K562 (cell line): Measurements from ENCODE around the gene ZFP30. TPM values are rescaled to one million over a fixed set of nuclear protein-coding genes. Genes with fewer than 3 reads are reported as not detected.

Experiments used
- ATAC-seq: fragments of 200-7000 bp; cut with Tn5 transposase; 3 replicates; pipeline ENCODE4 v1.9.1; 2020; ENCODE audit warnings: moderate library complexity
- BruUV-seq: library from RNA; stranded (reverse); fragments of 400-500 nt; replicated peaks from 2 replicates; lab custom pipeline; 2021; lab: Mats Ljungman, UMichigan
- CTCF ChIA-PET: fragments of 300-600 bp; formaldehyde crosslinking; extraction: SDS; loops from one replicate; lab custom pipeline; 2021; ENCODE audit warnings: low intra/inter-chr PET ratio; lab: Yijun Ruan, JAX
- POLR2A ChIA-PET: fragments of 300-600, 350-650 bp; sonication (Branson Sonifier 250); formaldehyde crosslinking; extraction: SDS; loops from one replicate; lab custom pipeline; 2021; ENCODE audit warnings: antibody characterized with exemption, inconsistent platforms; lab: Yijun Ruan, JAX
- DNase-seq, 4 experiments: peaks; one replicate each; pipeline versions ENCODE4 v3.0.0 to v3.0.0-alpha.2; 2011 to 2018; ENCODE audit warnings: low spot score in 3 of 4, mixed read lengths in 3 of 4; ENCODE audit errors: extremely low read depth in 1 of 4
- FAIRE-seq: peaks from 2 replicates; lab custom pipeline; 2011; peaks lifted over from hg19 to GRCh38; lab: Jason Lieb, UNC
- H2AFZ ChIP-seq: 2 replicates; pipeline ENCODE4 v1.6.0; 2011; ENCODE audit warnings: low read depth, low read length, control low read depth, inconsistent platforms
- H3K27ac ChIP-seq: fragments of 200-600 bp; 3 replicates; pipeline ENCODE4 v1.8.0; 2011; ENCODE audit warnings: low read depth, mild to moderate bottlenecking, control low read depth, inconsistent platforms, low read length, moderate library complexity, mixed read lengths; ENCODE audit errors: extremely low read depth
- H3K27me3 ChIP-seq, 2 experiments: fragments of 300-600 bp in 1 of 2; 2 replicates in 1 of 2; 3 replicates in 1 of 2; pipeline versions ENCODE4 v1.6.0 to v1.8.0; 2011; ENCODE audit warnings: inconsistent platforms in 2 of 2, low read length in 2 of 2, mild to moderate bottlenecking in 1 of 2, mixed read lengths in 1 of 2, moderate library complexity in 1 of 2; ENCODE audit not compliant: control insufficient read depth in 2 of 2, insufficient read depth in 2 of 2
- H3K36me3 ChIP-seq: fragments of 300-600 bp; 3 replicates; pipeline ENCODE4 v1.8.0; 2011; ENCODE audit warnings: mild to moderate bottlenecking, low read length, inconsistent platforms; ENCODE audit not compliant: control insufficient read depth, insufficient read depth
- H3K4me1 ChIP-seq, 2 experiments: fragments of 200-600 bp in 1 of 2; replicated peaks in 1 of 2; 2 replicates in 1 of 2; 3 replicates in 1 of 2; pipeline versions ENCODE4 v1.5.1 to v1.8.0; 2011; ENCODE audit warnings: inconsistent platforms in 2 of 2, low read length in 2 of 2, mild to moderate bottlenecking in 1 of 2, mixed read lengths in 1 of 2, moderate library complexity in 1 of 2; ENCODE audit not compliant: control insufficient read depth in 2 of 2, insufficient read depth in 2 of 2
- H3K4me2 ChIP-seq: 2 replicates; pipeline ENCODE4 v1.6.1; 2011; ENCODE audit warnings: low read length, control low read depth, inconsistent platforms, mixed read lengths; ENCODE audit not compliant: insufficient read depth
- H3K4me3 ChIP-seq: fragments of 200-600 bp; sonication (generic), shearing (Covaris generic); 2 replicates; pipeline ENCODE4 v1.5.1; 2016; ENCODE audit warnings: control low read depth, inconsistent platforms
- H3K79me2 ChIP-seq: fragments of 200-600 bp; 3 replicates; pipeline ENCODE4 v1.8.0; 2011; ENCODE audit warnings: low read length, inconsistent platforms; ENCODE audit not compliant: control insufficient read depth, insufficient read depth
- H3K9ac ChIP-seq, 2 experiments: 2 replicates each; pipeline versions ENCODE4 v1.6.0 to v1.6.1; 2011; ENCODE audit warnings: low read depth in 2 of 2, low read length in 2 of 2, control low read depth in 1 of 2, inconsistent platforms in 1 of 2, mild to moderate bottlenecking in 1 of 2, mixed read lengths in 1 of 2; ENCODE audit not compliant: insufficient read depth in 1 of 2
- H3K9me1 ChIP-seq: one replicate; pipeline ENCODE4 v1.6.0; 2011; ENCODE audit warnings: inconsistent platforms, mild to moderate bottlenecking, low read length, moderate library complexity; ENCODE audit not compliant: control insufficient read depth, insufficient read depth
- H3K9me3 ChIP-seq: replicated peaks from 2 replicates; pipeline ENCODE4 v1.5.1; 2011; ENCODE audit warnings: low read depth, low read length, inconsistent platforms; ENCODE audit not compliant: control insufficient read depth, insufficient read depth
- H4K20me1 ChIP-seq: replicated peaks from 2 replicates; pipeline ENCODE4 v1.6.1; 2011; ENCODE audit warnings: low read length, inconsistent platforms, mixed read lengths; ENCODE audit not compliant: control insufficient read depth, insufficient read depth
- FOXJ3 ChIP-seq: sonication (generic); formaldehyde crosslinking; IDR thresholded peaks from 2 replicates; pipeline ENCODE4 v1.4.0; 2020; ENCODE audit warnings: mild to moderate bottlenecking, missing genetic modification reagents
- HDAC3 ChIP-seq: fragments of 450-650 bp; IDR thresholded peaks from 2 replicates; pipeline ENCODE4 v1.6.1; 2018; ENCODE audit warnings: borderline replicate concordance, mild to moderate bottlenecking, moderate library complexity; ENCODE audit not compliant: partially characterized antibody
- HMG20B ChIP-seq: fragments of 250-450 bp; sonication (Bioruptor Pico); IDR thresholded peaks from 2 replicates; pipeline ENCODE4 v1.5.0; 2021; ENCODE audit warnings: mild to moderate bottlenecking
- SPI1 ChIP-seq: IDR thresholded peaks from 2 replicates; pipeline ENCODE4 v1.6.1; 2011; ENCODE audit warnings: low read depth, low read length, control low read depth, borderline replicate concordance
- TCFL5 ChIP-seq: fragments of 250-450 bp; sonication (Bioruptor Pico); conservative IDR thresholded peaks from 2 replicates; pipeline ENCODE4 v1.6.1; 2021; ENCODE audit warnings: mild to moderate bottlenecking, moderate library complexity, matching md5 sums
- ZSCAN32 ChIP-seq: fragments of 450-650 bp; formaldehyde crosslinking; IDR thresholded peaks from 2 replicates; pipeline ENCODE4 v1.4.0; 2020; ENCODE audit warnings: mild to moderate bottlenecking, moderate library complexity
- WGBS: fragments of 100-300 bp; shearing (Covaris generic); methylation state at CpG from one replicate; pipeline ENCODE4 v1.1.6; 2016; ENCODE audit warnings: low coverage, mixed read lengths; ENCODE audit not compliant: insufficient coverage; ENCODE audit errors: missing lambda C conversion rate; 5-methylcytosine and 5-hydroxymethylcytosine counted together
- in situ Hi-C: fragments of 300-500 bp; cut with MboI; formaldehyde crosslinking; loops from 4 replicates; pipeline ENCODE4 v1.15.0; 2018; ENCODE audit warnings: inconsistent platforms, mixed read lengths
- intact Hi-C: fragments of 100-400 bp; cut with micrococcal nuclease; formaldehyde crosslinking; loops from 2 replicates; pipeline ENCODE4 v1.14.2; 2022
- polyA plus RNA-seq, 8 experiments: library from polyadenylated mRNA; depleted of rRNA in 4 of 8; stranded (reverse) in 5 of 8; unstranded in 3 of 8; fragments of >200 nt; fragmentation: Nextera tagmentation in 2 of 8; fragmentation: Illumina TruSeq in 1 of 8; extraction: Ambion mirVana in 2 of 8; extraction: Trizol in 1 of 8; gene quantifications; 2 replicates each; pipeline versions ENCODE4 v1.2.1 to v1.2.3, GENCODE V29; 2011 to 2014; ENCODE audit warnings: inconsistent platforms in 1 of 8, missing spikeins in 1 of 8
- total RNA-seq, 7 experiments: library from RNA; depleted of rRNA in 6 of 7; stranded (reverse); fragments of >200 nt in 6 of 7; fragmentation: Illumina TruSeq in 2 of 7; extraction: Trizol in 2 of 7; gene quantifications; 2 replicates each; pipeline versions ENCODE4 v1.2.1 to v1.2.3, GENCODE V29; 2011 to 2021; ENCODE audit warnings: low replicate concordance in 1 of 7
- TF ChIP-seq, protein P1 (sequence below): fragments of 450-650 bp; formaldehyde crosslinking; IDR thresholded peaks from 2 replicates; pipeline ENCODE4 v1.4.0; 2020; ENCODE audit warnings: mild to moderate bottlenecking, moderate library complexity
- TF ChIP-seq, protein P2 (sequence below): fragments of 250-450 bp; sonication (Bioruptor Pico); IDR thresholded peaks from 2 replicates; pipeline ENCODE4 v1.5.0; 2021; ENCODE audit warnings: mild to moderate bottlenecking, moderate library complexity

Gene ZFP30
- total and polyA plus RNA-seq, 9 of the 15 experiments (the other 6 are each of a cell fraction or from before 2014, with no cell fraction given), result 1.1 to 11.3 (median 4.9) TPM

GRCh38 chr19:37695144-37695899 is 40.1 kb upstream of the ZFP30 start:
- H3K36me3 ChIP-seq, result peaks cover 4% of the 10 kb centered on the region; the same call in 2 of the 3 replicates
- ChIA-PET POLR2A (interaction anchor here (0.6 to 1.0 kb wide), 2 partner anchors 10 to 11 kb away, joined by 3 read pairs; no protein-coding TSS in a partner anchor), CTCF (no interaction called here)
- ATAC-seq, result no peak
- H3K9me1 ChIP-seq, result no peaks in the 10 kb centered on the region
- no peak overlapping the region for H3K4me3 ChIP-seq
- peaks cover 4 to 12% of the 10 kb centered on the region in 2 experiments; a peak in 4 of 5 replicates for H3K4me1 ChIP-seq
- H3K9me3 ChIP-seq, result peaks cover 1% of the 10 kb centered on the region; the same call in 1 of the 2 replicates
- in situ Hi-C loops (no loop called here), intact Hi-C loops (no loop called here)
- no peaks in the 10 kb centered on the region for H3K27me3 ChIP-seq
- no peaks in the 10 kb centered on the region for H3K79me2 ChIP-seq
- FAIRE-seq, result no peak
- H3K27ac ChIP-seq, result no peak overlapping the region
- WGBS, result 23% methylated on average over 2 of the region's 3 CpGs
- no TSS peak for BruUV-seq
- no peaks in the 10 kb centered on the region for H4K20me1 ChIP-seq
- H3K9ac ChIP-seq, result no peak overlapping the region
- no peak overlapping the region for H3K4me2 ChIP-seq
- H2AFZ ChIP-seq, result no peak overlapping the region
- DNase-seq, result no peak
- no peak for TF ChIP-seq SPI1
- TF ChIP-seq, protein P1, sequence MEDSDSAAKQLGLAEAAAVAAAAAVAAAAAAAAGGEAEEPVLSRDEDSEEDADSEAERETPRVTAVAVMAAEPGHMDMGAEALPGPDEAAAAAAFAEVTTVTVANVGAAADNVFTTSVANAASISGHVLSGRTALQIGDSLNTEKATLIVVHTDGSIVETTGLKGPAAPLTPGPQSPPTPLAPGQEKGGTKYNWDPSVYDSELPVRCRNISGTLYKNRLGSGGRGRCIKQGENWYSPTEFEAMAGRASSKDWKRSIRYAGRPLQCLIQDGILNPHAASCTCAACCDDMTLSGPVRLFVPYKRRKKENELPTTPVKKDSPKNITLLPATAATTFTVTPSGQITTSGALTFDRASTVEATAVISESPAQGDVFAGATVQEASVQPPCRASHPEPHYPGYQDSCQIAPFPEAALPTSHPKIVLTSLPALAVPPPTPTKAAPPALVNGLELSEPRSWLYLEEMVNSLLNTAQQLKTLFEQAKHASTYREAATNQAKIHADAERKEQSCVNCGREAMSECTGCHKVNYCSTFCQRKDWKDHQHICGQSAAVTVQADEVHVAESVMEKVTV (CRISPR knock-in tag), result no peak
- TF ChIP-seq HDAC3, result no peak
- no peak for TF ChIP-seq TCFL5 (CRISPR knock-in tag)
- no peak for TF ChIP-seq HMG20B
- TF ChIP-seq FOXJ3 (CRISPR knock-in tag), result no peak
- TF ChIP-seq, protein P2, sequence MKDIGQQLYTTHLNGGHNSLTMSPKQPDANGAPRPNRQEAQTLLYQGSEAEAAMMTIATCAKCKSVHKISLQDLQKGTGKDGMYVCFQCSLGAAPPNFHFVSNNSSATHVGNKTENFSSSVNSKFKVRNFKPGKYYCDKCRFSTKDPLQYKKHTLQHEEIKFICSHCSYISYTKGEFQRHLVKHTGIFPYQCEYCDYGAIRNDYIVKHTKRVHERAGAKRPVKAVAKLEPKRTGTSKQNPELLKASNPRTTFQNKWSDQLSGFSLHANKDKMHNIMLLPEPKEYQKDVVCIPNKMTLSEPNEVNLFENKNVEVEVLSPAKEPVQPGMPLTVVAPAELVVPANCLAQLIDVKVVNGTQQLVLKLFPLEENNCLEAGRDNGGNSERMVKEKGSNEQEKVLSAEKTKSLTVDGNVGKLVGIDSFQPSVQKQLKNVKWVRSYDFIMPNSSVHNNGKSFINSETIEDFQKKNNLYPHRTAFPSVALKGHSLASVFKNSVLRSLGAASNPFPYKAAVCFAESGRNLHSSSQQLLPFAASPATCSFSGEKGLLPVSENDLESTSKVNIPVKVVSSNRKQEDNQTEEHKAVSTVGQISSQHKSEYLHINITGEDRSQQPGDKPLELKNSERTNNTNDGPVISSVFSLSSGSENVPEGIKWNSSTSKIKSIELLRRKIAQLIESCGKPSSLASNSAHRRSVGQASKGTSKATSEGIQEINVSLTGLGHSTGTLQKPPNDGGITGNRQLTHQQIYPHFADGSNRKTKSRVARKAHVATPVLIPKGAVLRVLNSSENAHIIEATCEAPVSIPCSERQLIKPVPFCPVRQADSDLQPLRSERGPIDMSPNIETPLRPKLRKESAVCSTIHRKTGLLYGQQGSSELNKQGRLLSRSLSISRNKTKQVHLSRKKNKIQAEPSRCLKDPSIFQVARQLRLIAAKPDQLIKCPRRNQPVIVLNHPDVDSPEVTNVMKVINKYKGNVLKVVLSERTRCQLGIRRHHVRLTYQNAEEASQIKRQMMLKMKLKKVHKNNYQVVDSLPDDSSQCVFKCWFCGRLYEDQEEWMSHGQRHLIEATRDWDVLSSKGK (CRISPR knock-in tag), result no peak
- TF ChIP-seq ZSCAN32 (CRISPR knock-in tag), result no peak
- TF ChIP-seq, all 486 proteins: peak for 0
